ENCODE measurements around the gene RSF1.

- TF ChIP-seq CTCF (IDR thresholded peaks at IDR 0.05; ENCODE audit: low read depth, low read length) (no peak), EZH2phosphoT487 (IDR thresholded peaks at IDR 0.05; ENCODE audit: low read depth) (no peak)
Observed at GRCh38 chr11:77851503-77851902, 31.0 kb upstream of the RSF1 start.

Data from OCI-LY3 (cell line).